Thyroid gland (tissue), 4 donors: ENCODE results near the gene C11orf91. TPM values are rescaled to one million over a fixed set of nuclear protein-coding genes. Genes with fewer than 3 reads are reported as not detected.

Source experiments
- DNase-seq, 2 donors: peaks; one replicate each; pipeline ENCODE4 v3.0.0-alpha.2; 2019
- H3K27ac ChIP-seq, 3 donors: fragments of 200-600 bp; sonication (generic); 1 replicate in 2 of 3; 2 replicates in 1 of 3; pipeline ENCODE4 v1.5.1; 2016 to 2019; ENCODE audit warnings: mild to moderate bottlenecking in 1 of 3, moderate library complexity in 1 of 3
- H3K27me3 ChIP-seq: fragments of 200-600 bp; sonication (generic); one replicate; pipeline ENCODE4 v1.5.1; 2019
- H3K36me3 ChIP-seq, 2 donors: fragments of 200-600 bp; sonication (generic); one replicate each; pipeline ENCODE4 v1.5.1; 2016 to 2019
- H3K4me1 ChIP-seq, 2 donors: fragments of 200-600 bp; sonication (generic); one replicate each; pipeline ENCODE4 v1.5.1; 2017 to 2019
- H3K4me3 ChIP-seq, 3 donors: fragments of 200-600 bp; sonication (generic); replicated peaks in 1 of 3; 1 replicate in 2 of 3; 2 replicates in 1 of 3; pipeline ENCODE4 v1.5.1; 2016; ENCODE audit warnings: mild to moderate bottlenecking in 1 of 3
- H3K9me3 ChIP-seq: fragments of 200-600 bp; sonication (generic); one replicate; pipeline ENCODE4 v1.5.1; 2017
- POLR2A ChIP-seq, 2 donors: fragments of 450-650 bp; IDR thresholded peaks; one replicate each; pipeline ENCODE4 v1.6.1; 2017; ENCODE audit warnings: antibody characterized with exemption in 2 of 2, mild to moderate bottlenecking in 2 of 2, moderate library complexity in 1 of 2
- WGBS, 2 donors: methylation state at CpG; one replicate each; pipeline ENCODE4 v1.1.5; 2017; 5-methylcytosine and 5-hydroxymethylcytosine counted together
- intact Hi-C: fragments of 100-400 bp; cut with DNase I; formaldehyde crosslinking; loops from one replicate; pipeline ENCODE4 v1.15.1; 2023
- total RNA-seq, 4 donors: library from RNA; depleted of rRNA; stranded (reverse); fragments of >200 nt; gene quantifications; one replicate each; pipeline ENCODE4 v1.2.3, GENCODE V29; 2016
- TF ChIP-seq, protein P1 (sequence below), 6 experiments: fragments of 200-600 bp in 3 of 6; fragments of 450-650 bp in 3 of 6; sonication (generic) in 3 of 6; IDR thresholded peaks; one replicate each; pipeline ENCODE4 v1.5.1; 2016 to 2019; ENCODE audit warnings: antibody characterized with exemption in 6 of 6, mild to moderate bottlenecking in 2 of 6, inconsistent platforms in 1 of 6, moderate library complexity in 1 of 6

Gene C11orf91
- total RNA-seq, result not detected

DNA sequence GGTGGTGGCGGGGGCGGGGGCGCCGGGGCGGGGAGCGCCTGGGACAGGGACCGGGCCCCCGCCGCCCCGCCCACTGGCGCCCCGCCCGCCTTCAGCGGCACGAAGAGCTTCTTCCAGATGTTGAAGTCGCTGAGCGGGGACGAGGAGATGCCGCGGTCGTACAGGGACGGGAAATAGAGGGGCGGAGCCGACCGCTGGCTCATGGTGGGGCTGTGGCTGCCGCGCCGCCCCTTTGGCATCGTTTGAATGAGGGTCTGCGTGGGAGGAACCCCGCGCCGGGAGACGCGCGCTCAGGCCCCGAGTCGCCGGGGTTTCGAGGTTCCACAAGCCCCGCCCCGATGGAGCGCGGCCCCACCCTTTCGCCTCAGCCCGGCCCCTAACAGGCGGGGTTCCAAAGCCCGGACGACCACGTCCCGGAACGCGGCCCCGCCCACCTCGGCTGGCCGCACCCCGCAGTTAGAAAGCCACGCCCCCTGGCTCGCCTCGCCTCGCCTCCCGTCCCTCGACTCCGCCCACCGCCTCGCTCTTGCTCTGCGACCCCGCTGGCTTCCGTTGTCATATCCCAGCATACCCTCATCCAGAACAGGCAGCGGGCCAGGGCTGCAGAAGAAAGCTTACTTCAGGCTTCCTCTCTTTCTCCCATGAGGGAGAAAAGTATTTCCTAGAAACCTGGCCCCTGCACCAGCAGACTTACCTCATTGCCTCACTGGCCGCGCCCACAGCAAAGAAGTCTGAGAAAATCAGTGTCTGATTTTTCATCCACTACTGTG lies at the start of gene C11orf91:
Gene C11orf91 (minus strand): TSS at position 325 of the 770 bp plus-strand sequence. CDS start 86 bp downstream, at position 239.
- 0 to 1% methylated on average over 12 to 18 of the region's 72 CpGs for WGBS, 2 donors
- Histone ChIP-seq H3K9me3 (no peaks in the 10 kb centered on the region), H3K4me1 (peaks cover 30 to 67% of the 10 kb centered on the region in 2 donors), H3K27ac (peak within 1 kb of the TSS; percentile 52 to 81 (median 66)), H3K27me3 (no peaks in the 10 kb centered on the region), H3K36me3 (no peaks in the 10 kb centered on the region), H3K4me3 (peak within 1 kb of the TSS in 2 of 3 donors; percentile 15 to 34)
- intact Hi-C loops, result no loop called here
- DNase-seq, result peak; percentile 93 to 94
- TF ChIP-seq, protein P1, sequence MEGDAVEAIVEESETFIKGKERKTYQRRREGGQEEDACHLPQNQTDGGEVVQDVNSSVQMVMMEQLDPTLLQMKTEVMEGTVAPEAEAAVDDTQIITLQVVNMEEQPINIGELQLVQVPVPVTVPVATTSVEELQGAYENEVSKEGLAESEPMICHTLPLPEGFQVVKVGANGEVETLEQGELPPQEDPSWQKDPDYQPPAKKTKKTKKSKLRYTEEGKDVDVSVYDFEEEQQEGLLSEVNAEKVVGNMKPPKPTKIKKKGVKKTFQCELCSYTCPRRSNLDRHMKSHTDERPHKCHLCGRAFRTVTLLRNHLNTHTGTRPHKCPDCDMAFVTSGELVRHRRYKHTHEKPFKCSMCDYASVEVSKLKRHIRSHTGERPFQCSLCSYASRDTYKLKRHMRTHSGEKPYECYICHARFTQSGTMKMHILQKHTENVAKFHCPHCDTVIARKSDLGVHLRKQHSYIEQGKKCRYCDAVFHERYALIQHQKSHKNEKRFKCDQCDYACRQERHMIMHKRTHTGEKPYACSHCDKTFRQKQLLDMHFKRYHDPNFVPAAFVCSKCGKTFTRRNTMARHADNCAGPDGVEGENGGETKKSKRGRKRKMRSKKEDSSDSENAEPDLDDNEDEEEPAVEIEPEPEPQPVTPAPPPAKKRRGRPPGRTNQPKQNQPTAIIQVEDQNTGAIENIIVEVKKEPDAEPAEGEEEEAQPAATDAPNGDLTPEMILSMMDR (IDR thresholded peaks at IDR 0.05), result no peak
- TF ChIP-seq POLR2A (IDR thresholded peaks at IDR 0.05), result peak in 1 of 2 donors; percentile 59

DNA sequence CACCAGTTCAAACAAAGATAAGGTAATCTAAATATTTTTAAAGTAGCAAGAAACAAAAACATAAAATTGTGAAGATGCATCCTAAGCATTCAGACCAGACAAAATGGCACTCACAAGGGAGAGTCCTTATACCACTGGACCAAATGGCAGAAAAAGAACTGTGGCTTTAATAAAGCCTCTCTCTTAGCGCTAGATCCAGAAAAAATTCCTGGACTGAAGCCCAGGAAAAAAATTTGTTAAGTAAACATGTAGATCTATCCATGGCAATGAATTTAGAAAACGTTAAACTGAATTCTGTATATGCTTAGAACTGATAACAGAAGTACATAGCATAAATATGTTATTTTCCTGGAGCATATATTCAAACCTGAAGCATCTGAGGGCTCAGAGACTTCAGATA lies 47.4 kb upstream of the C11orf91 start:
- H3K4me3 ChIP-seq, result no peak overlapping the region
- H3K27ac ChIP-seq, result no peak overlapping the region
- intact Hi-C loops, result no loop called here
- no peaks in the 10 kb centered on the region for H3K9me3 ChIP-seq
- peaks cover under 1 to 7% of the 10 kb centered on the region in 2 donors for H3K4me1 ChIP-seq
- H3K36me3 ChIP-seq, result peaks cover 0 to 4% of the 10 kb centered on the region in 2 donors
- WGBS, 2 donors, result 27 to 42% methylated on average over 2 of the region's 2 CpGs
- DNase-seq, result no peak
- TF ChIP-seq, protein P1 (IDR thresholded peaks at IDR 0.05), result no peak
- TF ChIP-seq POLR2A (IDR thresholded peaks at IDR 0.05), result no peak
- H3K27me3 ChIP-seq, result no peaks in the 10 kb centered on the region

DNA sequence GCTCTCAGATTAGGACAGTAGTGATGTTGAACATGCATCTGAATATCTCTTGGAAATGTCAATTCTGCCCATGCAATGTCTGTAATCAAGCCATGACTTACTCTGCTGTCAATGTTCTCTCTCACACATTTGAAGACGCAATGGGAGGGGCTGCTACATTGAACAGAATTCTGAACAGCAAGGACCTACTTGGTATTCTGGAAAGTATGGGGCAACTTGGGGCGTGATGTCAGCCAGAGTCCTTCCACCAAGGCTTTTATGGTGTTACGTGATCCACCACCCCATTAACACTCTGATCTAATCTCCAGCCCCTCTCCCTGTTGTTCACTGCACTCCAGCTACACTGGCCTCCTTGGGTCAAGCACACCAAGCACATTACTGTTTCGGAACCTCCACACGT lies 42.7 kb upstream of the C11orf91 start:
- Histone ChIP-seq H3K36me3 (no peaks in the 10 kb centered on the region), H3K4me3 (no peak overlapping the region), H3K4me1 (peaks cover 0 to 7% of the 10 kb centered on the region in 2 donors), H3K27me3 (no peaks in the 10 kb centered on the region), H3K9me3 (no peaks in the 10 kb centered on the region), H3K27ac (no peak overlapping the region)
- no peak for TF ChIP-seq POLR2A (IDR thresholded peaks at IDR 0.05)
- TF ChIP-seq, protein P1 (IDR thresholded peaks at IDR 0.05), result no peak
- intact Hi-C loops, result no loop called here
- DNase-seq, result no peak
- 90 to 92% methylated on average over 5 of the region's 5 CpGs for WGBS, 2 donors

DNA sequence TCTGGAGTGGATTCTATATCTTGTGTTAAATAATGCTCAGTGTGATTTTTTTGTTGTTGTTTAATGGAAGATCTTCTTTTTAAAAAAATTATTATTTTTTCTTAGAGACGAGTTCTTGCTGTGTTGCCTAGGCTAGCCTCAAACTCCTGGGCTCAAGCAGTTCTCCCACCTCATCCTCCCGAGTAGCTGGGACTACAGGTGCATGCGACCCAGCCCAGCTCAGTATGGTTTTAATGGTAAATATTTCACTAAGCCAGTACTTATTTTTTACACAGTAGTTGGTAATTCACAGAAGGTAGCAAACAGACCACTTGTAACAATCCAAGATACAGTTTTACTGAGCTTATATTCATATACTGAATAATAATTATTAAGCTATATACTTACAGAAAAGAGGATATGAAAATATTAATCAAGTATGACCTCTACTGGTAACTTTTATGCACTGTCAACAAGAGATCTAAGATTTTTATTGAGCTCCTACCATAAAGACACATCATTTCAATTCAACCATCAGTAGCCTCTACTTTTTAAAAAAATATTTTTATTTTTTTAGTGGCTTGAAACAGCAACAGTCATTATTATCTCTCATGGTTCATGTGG lies 41.7 kb upstream of the C11orf91 start:
- no peaks in the 10 kb centered on the region for H3K9me3 ChIP-seq
- no peak for DNase-seq
- intact Hi-C loops, result no loop called here
- H3K4me3 ChIP-seq, result no peak overlapping the region
- no peaks in the 10 kb centered on the region for H3K36me3 ChIP-seq
- WGBS, 2 donors, result 85 to 86% methylated on average over 3 of the region's 3 CpGs
- H3K4me1 ChIP-seq, result no peaks in the 10 kb centered on the region
- H3K27me3 ChIP-seq, result no peaks in the 10 kb centered on the region
- TF ChIP-seq, protein P1 (IDR thresholded peaks at IDR 0.05), result peak in 4 of 6 experiments; percentile 35 to 52 (median 42)
- TF ChIP-seq POLR2A (IDR thresholded peaks at IDR 0.05), result no peak
- no peak overlapping the region for H3K27ac ChIP-seq

GRCh38 chr11:33741806-33742205 lies 41.2 kb upstream of the C11orf91 start:
- H3K27me3 ChIP-seq, result no peaks in the 10 kb centered on the region
- TF ChIP-seq, protein P1 (IDR thresholded peaks at IDR 0.05), result no peak
- TF ChIP-seq POLR2A (IDR thresholded peaks at IDR 0.05), result no peak
- H3K4me1 ChIP-seq, result peaks cover 2 to 4% of the 10 kb centered on the region in 2 donors
- no peak overlapping the region for H3K4me3 ChIP-seq
- intact Hi-C loops, result no loop called here
- H3K36me3 ChIP-seq, result no peaks in the 10 kb centered on the region
- no peak overlapping the region for H3K27ac ChIP-seq
- no peak for DNase-seq
- no peaks in the 10 kb centered on the region for H3K9me3 ChIP-seq
- WGBS, 2 donors, result 94 to 95% methylated on average over 7 of the region's 7 CpGs
